AG04449 (cell line): ENCODE measurements around the gene OR1F1.

Experiments used
- CTCF ChIA-PET: fragments of 350-600 bp; formaldehyde crosslinking; extraction: SDS; loops from one replicate; lab custom pipeline; 2021; ENCODE audit warnings: antibody characterized with exemption; lab: Yijun Ruan, JAX
- POLR2A ChIA-PET: fragments of 400-600, 350-600 bp; formaldehyde crosslinking; extraction: SDS; loops from one replicate; lab custom pipeline; 2020; ENCODE audit warnings: antibody characterized with exemption, inconsistent platforms; lab: Yijun Ruan, JAX
- DNase-seq: peaks from one replicate; pipeline ENCODE4 v3.0.0-alpha.2; 2010; ENCODE audit warnings: low read depth, low spot score
- H3K4me3 ChIP-seq: 2 replicates; pipeline ENCODE4 v1.5.1; 2011; ENCODE audit warnings: low read depth, mild to moderate bottlenecking, control low read depth, low read length
- TF ChIP-seq, protein P1 (sequence below): IDR thresholded peaks from one replicate; pipeline ENCODE4 v1.5.1; 2011; ENCODE audit warnings: mild to moderate bottlenecking, moderate library complexity, low read length, control low read depth, inconsistent platforms; ENCODE audit not compliant: insufficient read depth; ENCODE audit errors: missing control alignments

The OR1F1 gene

DNA sequence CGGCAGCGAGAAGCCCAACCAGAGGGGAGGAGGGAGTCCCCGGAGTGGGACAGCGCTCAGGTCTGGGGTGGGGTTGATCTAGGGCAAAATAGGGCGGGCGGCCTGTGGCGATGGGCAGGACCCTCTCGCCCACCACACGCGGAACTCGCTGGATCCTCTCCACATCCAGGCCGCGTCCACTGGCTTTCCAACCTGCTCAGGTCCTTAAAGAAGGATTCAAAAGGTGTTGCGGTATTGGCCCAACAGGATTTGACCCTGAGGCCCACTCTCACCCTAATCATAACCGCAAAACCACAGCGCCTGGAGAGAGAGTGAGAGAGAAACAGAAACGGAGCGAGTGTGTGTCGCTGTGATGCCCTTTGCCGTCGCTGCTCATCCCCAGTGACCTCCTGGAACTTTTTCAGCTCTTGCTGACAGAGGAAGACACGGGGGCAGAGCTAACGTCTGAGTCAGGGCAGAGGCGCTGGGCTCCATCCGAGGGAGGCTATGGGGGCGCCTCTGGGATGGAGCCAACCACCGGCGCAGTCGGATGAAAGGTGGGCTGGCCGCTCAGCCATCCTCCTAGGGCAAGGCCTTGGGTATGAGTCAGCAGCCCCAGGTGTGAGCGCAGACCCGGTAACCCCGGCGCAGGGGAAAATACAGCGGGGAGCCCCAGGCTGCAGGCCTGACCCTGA lies 16.7 kb upstream of the OR1F1 start:
- CTCF ChIA-PET, result interaction anchor here (0.8 to 4.6 kb wide), 9 partner anchors 8 to 140 kb away, joined by 3 to 31 read pairs (median 4); no protein-coding TSS in a partner anchor
- POLR2A ChIA-PET, result no interaction called here
- TF ChIP-seq, protein P1, sequence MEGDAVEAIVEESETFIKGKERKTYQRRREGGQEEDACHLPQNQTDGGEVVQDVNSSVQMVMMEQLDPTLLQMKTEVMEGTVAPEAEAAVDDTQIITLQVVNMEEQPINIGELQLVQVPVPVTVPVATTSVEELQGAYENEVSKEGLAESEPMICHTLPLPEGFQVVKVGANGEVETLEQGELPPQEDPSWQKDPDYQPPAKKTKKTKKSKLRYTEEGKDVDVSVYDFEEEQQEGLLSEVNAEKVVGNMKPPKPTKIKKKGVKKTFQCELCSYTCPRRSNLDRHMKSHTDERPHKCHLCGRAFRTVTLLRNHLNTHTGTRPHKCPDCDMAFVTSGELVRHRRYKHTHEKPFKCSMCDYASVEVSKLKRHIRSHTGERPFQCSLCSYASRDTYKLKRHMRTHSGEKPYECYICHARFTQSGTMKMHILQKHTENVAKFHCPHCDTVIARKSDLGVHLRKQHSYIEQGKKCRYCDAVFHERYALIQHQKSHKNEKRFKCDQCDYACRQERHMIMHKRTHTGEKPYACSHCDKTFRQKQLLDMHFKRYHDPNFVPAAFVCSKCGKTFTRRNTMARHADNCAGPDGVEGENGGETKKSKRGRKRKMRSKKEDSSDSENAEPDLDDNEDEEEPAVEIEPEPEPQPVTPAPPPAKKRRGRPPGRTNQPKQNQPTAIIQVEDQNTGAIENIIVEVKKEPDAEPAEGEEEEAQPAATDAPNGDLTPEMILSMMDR, result no peak
- no peak overlapping the region for H3K4me3 ChIP-seq
- DNase-seq, result no peak

- ChIA-PET POLR2A (interaction anchor here (0.6 kb wide), 1 partner anchor 285 kb away, joined by 3 read pairs; no protein-coding TSS in a partner anchor), CTCF (interaction anchor here (0.5 to 4.6 kb wide), 9 partner anchors 9 to 112 kb away, joined by 3 to 15 read pairs (median 4); no protein-coding TSS in a partner anchor)
- H3K4me3 ChIP-seq, result no peak overlapping the region
- no peak for DNase-seq
- TF ChIP-seq, protein P1, result no peak
These were observed 16.0 kb upstream of the OR1F1 start for GRCh38 chr16:3171855-3172593.

DNA sequence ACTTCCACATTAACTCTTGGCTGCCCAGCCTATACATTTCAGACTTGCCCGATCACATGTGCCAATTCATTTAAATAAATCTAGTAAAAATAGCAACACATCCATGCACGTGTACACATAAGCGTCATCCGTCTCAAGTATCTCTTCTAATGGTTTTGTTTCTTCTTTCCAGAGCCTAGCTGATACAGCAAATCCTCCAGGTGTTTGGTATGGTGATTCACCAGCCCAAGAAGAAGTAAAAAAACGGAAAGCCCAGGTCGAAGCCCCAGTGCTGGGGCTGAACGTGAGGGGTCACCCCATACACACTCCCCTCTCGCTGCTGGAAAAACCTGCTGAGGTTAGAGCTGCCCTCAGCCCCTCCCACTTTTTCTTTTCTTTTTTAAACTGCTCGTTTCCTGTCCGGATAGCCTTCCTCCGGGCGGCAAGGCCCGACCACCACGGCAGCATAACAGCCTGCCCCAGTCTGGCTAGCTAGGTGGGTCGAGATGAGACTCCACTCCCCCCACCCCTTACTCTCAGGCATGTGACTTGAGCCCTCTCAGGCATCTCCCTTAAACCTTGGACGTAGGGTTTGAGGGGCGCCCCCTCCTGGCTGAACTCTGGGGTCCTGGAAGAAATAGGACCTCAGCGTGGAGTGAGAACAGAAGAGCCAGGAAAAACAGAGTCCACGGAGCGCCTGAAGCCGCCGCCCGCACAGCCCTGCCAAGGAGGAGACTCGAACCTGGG lies 13.9 kb upstream of the OR1F1 start:
- H3K4me3 ChIP-seq, result peak overlapping the region; percentile 23; the same call in 1 of the 2 replicates
- POLR2A ChIA-PET, result no interaction called here
- CTCF ChIA-PET, result interaction anchor here (1.0 to 2.0 kb wide), 7 partner anchors 8 to 115 kb away, joined by 3 to 9 read pairs (median 4); no protein-coding TSS in a partner anchor
- TF ChIP-seq, protein P1, result peak; percentile 37
- no peak for DNase-seq

DNA sequence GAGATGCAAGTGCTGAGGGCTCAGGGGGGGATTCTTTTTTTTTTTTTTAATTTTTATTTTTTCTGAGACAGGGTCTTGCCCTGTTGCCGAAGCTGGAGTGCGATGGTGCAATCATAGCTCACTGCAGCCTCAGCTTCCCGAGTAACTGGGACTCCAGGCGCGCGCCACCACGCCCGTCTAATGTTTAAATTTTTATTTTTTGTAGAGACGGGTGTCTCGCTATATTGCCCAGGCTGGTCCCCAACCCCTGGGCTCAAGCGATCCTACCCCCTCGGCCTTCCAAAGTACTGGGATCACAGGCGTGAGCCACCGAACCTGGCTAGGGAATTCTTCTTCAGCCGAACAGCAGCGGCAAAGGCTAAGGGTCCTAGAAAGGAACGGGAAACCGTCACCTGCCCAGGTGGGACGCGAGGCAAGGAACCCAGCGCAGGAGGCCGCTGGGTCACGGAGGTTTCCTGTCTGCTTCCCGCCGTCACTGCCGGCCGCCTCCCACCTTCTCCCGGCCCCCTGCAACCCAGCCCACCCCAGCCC lies 13.3 kb upstream of the OR1F1 start:
- ChIA-PET POLR2A (no interaction called here), CTCF (interaction anchor here (1.0 to 2.0 kb wide), 6 partner anchors 7 to 116 kb away, joined by 3 to 9 read pairs (median 4); no protein-coding TSS in a partner anchor)
- DNase-seq, result no peak
- H3K4me3 ChIP-seq, result no peak overlapping the region; the same call in 1 of the 2 replicates
- TF ChIP-seq, protein P1, result no peak

DNA sequence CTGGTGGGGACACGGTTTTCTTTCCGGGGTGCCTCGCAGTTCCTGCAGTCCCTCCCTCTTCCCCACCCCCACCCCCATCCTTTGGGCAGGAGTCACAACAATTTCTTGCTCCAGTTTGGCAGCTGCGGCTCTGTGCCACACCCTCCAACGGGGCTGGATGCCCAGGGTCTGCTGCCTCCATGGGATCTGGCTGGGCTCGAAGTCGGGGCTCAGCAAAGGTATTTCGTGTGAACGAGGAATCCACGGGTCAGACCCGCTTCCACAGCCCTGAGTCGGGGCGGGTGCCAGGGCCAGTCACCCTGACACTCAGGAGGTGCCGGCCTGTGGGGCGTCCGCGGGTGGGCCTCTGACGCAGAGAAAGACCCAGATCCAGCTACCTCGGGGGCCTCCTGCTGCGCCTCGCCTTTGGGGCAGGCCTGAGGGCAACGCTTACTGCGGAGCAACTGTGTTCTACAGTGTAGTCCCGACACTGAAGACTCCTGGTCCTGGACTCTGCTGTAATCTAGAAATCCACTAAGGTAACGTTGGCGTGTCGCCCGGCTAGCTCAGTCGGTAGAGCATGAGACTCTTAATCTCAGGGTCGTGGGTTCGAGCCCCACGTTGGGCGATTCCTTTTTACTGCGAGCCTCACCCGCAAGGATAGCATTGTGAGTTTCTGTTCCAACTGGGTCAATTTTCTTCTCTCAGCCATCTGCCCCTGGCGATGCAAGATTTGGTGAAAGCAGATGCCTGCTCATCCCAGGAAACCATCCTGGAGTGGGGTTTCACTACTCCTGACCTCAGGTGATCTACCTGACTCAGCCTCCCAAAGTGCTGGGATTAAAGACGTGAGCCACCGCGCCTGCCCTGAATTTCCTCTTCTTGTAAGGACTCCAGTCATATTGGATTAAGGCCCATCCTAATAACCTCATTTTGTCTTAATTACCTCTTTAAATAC lies 12.6 kb upstream of the OR1F1 start:
- DNase-seq, result no peak
- POLR2A ChIA-PET, result no interaction called here
- CTCF ChIA-PET, result interaction anchor here (1.6 to 1.8 kb wide), 2 partner anchors 10 to 17 kb away, joined by 4 to 8 read pairs; no protein-coding TSS in a partner anchor
- TF ChIP-seq, protein P1, result no peak
- peak overlapping the region; percentile 20 for H3K4me3 ChIP-seq
